ENCODE data around the gene PLD5.
"Not testable (repeated sequence)": the region's sequence is repeated elsewhere in the genome, so short reads cannot be mapped to it uniquely, and the experiment has no call there.

The PLD5 gene

DNA sequence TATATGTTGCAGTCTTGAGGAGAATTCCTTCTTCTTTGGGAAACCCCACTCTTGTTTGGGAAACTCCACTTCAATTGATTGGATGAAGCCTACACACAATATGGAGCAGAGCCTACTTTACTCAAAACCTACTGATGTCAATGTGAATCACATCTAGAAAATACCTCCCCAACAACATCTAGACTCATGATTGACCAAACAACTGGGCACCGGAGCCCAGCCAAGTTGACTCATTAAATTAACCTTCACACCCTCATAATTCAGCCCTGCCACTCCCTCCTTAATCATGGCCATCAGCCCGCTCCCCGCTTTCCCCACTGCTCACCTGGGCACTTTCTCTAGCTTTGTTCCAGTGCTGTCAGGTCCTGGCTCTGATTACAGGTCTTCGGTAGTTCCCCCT is 317.5 kb downstream of the PLD5 start:
- DNase-seq = no peak

DNA sequence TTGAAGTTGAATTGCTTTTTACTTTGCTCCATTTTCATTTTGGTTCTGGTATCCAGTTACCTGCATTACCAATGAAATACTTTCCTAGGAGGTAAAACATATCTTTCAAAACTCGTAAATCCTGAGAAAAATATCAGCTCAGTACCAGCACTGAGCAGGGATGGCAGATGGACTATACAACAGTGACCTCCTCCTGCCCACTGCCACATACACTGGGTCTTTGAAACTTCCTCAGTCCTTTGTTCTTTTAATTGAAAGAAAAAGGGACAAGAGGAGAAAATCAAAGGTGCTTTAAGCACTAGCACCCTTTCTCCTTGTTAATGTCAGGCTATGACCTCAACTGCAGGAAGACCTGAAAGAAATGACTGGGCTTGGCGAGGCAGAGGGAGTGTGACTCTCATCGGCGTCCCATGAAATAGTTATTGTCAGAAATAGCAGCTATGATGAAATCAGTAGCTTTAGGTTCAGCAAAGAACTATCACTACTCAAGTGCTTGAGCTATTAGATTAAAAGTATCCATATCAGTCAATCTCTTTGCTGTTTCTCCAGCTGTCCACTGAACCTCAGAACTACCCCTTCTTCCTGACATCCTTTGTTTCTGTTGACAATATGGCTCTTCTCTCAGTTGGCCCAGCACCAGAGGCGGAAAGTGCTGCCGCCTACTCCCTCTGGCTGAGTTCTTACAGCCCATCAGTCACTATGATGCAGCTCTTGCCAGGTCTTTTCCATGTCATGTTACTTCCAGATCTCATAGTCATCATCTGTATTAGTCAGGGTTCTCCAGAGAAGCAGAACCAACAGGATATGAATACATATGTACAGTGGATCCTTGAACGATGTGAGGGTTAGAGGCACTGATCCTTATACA is 318.6 kb downstream of the PLD5 start:
- DNase-seq = no peak

DNA sequence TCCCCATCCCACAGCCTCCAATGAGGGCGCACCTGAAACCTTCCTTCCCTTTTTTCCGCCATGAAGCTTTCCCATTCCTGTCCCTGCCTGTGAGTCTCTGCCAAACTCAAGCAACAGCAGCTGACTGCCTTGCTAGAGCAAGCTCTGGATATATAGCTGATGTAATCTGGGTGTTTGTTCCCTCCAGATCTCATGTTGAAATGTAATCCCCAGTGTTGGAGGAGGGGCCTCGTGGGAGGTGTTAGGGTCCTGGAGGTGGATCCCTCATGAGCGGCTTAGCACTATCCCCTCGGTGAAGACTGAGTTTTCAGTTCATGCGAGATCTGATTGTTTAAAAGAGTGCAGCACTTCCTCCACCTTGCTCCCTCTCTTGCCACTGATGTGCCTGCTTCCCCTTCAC is 321.2 kb downstream of the PLD5 start:
- no peak for DNase-seq

DNA sequence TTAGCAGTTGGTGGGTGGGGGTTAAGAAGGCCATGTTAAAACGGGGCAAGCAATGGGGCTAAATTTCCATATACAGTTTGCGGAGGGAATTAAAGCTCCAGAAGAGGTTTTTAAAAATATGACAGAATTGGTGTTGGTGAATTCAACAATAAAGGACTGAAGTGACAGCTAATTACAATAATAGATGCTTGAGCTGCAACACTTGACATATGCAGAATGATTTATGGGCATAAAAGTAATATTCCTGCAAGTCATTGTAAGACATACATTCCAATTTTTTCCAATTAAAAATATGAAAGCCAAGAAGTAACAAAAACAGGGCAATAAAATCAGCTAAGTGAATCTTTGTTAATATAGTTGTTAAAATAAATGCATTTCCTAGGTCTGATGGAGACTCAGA is 323.4 kb downstream of the PLD5 start:
- no peak for DNase-seq

DNA sequence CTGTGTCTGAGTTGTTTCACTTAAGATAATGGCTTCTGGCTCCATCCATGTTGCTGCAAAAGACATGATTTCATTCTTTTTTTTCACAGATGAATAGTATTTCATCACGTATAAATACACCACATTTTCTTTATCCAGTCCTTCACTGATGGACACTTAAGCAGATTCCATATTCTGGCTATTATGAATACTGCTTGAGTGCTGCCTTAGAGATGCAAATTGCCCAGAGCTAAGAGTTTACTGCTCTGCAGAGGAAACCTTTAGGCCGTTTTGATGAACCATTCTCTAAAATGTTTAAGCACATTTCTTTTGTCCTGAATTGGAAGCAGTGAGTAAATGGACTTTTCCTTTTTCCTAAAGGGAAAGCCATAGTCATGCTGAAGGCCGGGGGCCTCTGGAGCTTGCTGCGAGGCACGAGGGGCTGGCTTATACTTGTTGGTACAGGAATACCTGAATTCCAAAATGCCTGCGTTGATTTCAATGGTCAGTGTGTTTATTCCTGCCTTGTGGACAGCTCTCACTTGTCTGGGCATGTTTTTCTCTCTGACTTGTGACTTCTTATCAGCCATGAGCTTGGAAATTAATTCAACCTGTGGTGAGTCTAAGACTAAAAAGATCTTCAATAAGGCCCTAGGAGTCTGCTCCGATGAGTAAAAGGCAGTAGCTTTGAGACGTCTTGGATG is 324.6 kb downstream of the PLD5 start:
- no peak for DNase-seq

DNA sequence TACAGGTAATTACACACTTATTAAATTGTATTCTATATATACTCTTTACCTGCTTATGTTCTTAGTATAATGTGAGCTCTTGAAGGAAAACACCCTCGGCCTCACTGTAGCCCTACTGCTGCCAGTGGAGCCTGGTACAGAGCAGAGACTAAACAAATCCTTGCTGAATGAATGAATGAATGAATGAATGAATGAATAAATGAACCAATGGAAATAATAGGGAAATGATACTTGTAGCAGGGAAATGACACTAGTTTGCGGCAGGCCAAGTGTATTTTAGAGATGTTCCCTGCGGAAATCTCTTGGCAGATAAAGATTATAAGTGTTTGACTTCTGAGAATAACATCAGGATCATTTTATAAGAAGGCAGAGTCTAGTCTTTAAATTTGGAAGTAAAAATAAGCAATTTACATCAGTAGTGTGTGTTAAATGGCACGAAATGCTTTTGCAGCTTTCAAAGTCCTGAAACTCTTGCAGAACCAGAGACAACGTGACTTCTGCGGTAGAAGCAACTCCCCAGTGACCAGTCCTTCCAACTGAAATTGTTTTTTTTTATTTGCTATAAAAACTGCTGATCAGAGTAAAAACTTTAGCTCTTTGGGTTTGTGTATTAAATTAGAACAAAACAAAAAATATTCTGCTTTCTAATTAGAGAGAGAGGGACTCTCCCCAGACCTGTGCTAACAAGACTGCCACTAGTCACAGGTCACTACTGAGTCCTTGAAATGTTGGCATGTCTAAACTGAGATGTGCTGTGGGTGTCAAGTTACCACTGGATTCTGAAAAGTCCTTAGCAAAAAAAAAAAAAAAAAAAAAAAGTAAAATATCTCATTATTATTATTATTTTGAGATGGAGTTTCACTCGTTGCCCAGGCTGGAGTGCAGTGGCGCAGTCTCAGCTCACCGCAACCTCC is 326.3 kb downstream of the PLD5 start:
- DNase-seq = no peak

DNA sequence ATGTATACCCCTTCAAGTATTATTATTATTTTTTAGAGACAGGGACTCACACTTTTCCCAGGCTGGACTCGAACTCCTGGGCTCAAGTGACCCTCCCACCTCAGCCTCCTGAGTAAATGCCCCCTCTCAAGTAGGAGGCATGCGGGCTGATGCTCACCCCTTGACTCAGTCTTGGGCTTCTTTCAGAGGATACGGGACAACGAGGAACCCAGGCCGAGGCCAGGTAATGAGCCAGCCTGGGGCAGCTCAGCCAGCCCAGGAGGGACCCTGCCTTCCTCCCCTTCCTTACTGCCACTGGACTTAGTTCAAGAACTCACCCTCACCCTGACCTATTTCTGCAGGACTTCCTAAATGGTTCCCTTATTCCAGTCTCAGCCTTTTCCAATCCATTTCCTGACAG is 327.6 kb downstream of the PLD5 start:
- DNase-seq = no peak

DNA sequence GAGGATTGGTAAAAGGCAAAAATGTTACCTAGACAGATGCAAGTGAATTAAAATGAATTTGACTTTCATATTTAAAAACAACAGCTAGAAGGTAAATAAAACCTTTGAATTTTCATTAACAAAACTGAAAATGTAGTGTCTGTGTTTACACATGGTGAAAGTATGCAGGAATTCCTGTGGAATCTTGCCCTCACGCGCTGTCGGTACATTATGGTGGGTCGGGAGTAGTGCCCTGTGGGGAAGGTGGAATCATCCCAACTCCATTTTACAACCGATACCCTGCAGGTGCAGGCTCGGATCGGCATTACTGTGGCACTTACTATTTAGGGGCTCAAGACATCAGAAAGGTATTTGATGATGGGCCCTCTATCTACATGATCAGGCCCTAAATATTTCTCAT is 328.4 kb downstream of the PLD5 start:
- no peak for DNase-seq

DNA sequence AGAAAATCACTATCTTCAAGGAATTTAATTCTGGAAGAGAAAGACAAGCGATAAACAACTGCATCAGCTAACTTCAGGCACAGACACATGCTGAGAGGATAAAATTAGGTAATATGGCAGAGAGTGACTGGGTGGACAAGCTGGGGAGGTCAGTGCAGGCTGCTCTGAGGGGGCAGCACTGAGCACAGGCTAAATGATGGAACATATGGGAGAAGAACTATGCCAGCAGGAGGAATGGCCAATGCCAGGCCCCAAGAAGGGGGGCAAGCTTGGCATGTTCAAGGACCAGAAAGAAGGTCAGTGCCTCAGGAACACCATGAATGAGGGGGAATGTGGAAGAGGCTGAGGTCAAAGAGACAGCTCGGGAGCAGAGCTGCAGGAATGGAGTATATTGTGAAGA is 334.9 kb downstream of the PLD5 start:
- no peak for DNase-seq

DNA sequence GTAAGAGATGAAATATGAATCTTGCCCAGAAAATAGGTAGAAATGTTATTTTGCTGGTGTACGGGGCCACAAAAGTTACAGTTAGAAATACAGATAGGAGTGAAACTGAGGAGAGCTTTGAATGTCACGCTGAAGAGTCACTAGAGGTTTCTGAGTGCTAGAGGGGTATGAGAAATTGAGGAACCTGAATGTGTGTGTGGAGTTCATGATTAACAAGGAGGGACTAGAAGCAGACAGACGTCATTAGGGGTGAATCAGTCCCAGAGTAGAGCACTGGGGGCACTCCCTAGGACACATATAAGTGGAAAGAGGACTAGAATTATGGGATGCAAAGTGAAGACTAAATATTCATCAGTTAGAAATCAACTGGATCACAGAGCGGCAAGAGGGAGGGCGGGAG is 336.7 kb downstream of the PLD5 start:
- DNase-seq = no peak

DNA sequence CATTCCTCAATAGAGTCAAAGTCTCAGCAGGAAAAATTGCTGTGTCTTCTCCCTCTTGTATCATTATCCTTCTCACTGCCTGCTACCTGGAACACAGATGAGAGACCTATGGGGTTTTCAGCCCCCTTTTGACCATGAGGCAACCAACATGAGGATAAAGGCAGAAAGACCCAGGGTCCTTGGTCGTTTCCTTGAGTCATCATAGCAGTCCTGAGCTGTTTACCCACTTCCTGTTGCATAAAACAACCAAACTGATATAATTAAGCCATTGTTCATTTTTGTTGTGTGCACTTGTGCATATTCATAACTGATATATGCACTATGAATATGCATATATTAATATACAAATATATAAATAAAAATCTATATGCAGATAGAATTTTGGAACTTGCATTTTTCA is 337.3 kb downstream of the PLD5 start:
- no peak for DNase-seq

DNA sequence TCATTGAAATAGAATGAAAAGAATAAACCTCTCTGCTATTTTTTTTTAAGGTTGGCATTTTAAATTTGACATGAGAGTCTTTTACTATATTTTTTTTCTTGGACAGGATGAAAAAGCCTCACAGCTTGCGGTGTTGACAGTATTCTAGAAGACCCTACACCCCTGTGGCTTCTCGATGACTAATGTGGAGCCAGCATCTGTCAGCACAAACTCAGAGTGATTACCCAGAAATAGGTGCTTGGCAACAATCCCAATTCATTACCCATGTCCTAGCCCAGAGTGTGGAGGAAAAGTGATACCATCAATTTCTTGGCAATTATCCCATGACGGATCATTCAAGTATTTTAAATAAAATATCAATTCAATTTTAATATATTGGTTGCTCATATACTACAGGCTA is 338.8 kb downstream of the PLD5 start:
- no peak for DNase-seq

DNA sequence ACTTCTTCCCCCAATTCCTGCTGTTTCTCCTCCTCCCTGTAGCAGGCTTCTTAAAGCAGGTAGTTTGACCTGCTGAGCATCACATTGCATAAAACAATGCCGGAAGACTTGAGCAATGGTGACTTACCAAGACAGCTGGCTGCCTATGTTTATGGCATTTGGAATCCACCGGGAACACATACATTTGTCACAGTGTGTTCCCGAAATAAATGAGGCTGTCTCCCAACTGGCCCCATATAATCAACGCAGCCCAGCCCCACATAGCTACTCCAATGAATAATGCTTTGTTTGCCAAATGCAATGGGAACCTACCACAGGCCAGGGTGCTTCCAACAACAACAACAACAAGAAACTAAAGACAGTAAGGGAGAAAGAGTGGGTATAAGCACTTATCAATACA is 339.5 kb downstream of the PLD5 start:
- no peak for DNase-seq

DNA sequence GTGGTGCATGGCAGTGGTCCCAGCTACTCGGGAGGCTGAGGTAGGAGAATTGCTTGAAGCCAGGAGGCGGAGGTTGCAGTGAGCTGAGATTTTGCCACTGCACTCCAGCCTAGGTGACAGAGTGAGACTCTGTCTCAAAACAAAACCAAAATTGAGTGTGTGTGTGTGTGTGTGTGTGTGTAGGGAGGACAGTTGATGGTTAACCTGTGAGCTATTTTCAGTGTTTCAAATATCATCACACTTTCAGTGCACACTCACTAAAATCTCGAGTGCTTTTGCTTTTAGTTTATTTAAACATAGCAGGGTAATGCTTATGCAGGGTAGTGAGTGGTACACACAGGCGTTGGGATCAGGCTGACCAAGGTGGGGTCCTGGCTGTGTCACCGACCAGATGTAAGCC is 344.7 kb downstream of the PLD5 start:
- DNase-seq = not testable (repeated sequence)

DNA sequence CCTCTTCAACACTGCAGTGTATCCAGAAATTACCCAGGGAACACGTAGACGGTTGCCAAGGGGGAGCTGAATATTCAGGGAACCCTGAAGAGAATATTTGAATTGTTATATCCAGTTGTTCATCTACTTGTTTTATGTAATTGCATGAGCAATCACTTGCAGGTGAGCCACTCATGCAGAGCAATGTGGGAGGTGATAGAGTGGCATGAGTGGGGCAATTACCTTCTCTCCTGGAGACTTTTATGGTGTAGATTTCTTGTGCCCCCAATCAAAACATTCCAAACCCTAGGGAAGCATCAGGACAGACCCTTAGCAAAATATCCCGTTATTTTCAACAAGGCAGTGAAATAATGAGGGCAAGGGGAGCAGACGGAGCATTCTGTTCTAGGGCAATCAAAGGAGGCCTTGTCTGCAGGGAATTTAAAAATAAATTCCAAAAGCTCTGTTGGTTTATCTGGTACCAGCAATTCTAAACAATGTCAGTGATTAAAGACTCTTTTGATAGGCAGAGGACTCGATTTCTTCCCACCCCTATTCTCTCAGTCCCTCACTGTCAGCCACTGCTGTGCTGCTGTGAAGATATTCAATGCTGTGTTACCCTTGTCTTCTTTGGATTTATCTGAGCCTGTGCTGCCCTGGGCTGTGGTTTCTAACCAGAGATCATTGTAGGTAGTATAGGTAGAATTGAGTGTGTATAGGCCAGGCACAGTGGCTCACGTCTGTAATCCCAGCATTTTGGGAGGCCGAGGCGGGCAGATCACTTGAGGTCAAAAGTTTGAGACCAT is 345.4 kb downstream of the PLD5 start:
- no peak for DNase-seq

DNA sequence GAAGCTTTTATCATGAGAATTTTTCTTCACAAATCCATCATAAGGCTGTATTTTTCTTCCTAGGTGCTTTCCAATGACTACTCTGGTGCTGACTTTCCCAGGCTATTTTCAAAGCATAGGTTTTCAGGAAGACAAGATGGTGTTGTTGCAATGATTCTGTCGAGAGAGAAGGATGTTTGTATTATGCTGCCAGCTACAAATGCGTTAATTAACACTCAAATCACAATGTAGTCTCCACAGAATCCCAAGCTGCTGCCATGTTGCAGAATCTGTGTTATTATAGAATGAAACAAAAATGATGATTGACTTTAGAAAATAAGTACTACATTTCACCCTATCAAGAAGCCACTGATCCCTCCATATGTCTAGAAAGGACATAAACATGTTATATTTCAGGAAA is 346.1 kb downstream of the PLD5 start:
- DNase-seq = no peak

DNA sequence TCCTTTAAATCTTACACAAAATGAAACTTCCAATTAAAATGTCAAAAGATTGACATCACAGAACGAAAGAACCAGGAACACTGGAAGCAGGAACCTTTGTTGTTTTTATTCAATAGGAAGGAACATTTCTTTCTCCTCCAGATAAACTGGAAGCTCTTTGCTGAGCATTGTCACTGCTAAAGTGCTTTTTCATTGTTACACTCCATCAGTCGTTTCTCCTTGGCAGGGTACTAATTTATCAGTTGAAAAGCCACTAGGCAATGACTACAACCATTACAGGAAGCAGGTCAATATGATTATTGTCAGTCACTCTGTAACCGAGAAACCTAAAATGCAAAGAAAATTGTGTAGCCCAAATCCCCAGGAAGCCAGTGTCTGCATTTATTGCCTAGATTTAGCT is 362.4 kb downstream of the PLD5 start:
- no peak for DNase-seq

DNA sequence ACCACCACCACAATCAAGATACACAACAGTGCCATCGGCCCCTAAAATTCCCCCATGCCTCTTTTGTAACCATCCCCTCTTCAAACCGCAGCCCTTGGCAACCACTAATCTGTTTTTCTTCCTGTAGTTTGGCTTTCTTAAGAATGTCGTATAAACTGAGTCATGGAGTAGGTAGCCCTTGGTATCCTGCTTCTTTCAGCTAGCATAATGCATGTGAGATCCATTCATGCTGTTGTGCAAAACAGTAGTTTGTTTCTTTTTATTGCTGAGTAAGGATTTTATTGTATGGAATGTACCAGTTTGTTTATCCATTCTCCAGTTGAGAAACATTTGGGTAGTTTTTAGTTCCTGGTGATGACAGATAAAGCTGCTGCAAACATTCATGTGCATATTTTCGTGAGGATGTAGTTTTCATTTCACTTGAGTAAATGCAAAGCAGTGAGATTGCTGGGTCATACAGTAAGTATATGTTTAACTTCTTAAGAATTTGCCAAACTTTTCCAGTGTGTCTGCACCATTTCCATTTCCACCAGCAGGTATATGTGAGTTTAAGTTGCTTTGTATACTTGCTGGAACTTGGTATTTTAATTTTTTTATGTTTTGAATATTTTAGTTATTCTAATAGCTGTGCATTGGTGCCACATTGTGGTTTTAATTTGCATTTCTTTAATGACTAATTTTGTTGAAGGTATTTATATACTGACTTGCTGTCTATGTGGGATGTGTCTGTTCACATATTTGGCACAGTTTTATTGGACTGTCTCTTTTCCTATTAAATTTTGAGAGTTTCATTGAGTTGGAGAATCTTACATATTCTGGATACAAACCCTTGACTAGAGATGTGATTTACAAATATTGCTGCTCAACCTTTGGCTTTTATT is 377.2 kb downstream of the PLD5 start:
- DNase-seq = no peak

DNA sequence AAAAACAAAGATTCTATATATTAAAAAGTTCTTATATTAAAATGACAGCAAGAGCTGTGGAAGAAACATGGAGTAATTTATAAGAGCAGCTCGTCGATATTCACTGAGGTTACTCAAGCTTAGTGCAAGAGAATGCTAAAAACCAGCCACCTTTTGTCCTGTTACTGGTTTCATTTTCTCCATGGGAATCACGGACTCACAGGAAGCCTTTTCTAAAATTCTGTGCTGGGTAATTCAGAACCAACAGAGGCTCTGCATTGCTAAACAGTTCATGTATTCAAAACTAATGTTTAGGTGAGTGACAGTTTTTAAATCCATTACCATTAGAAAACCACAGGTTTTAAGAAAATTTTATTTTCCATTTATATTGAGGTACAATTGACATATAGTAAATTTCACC is 377.8 kb downstream of the PLD5 start:
- DNase-seq = no peak

DNA sequence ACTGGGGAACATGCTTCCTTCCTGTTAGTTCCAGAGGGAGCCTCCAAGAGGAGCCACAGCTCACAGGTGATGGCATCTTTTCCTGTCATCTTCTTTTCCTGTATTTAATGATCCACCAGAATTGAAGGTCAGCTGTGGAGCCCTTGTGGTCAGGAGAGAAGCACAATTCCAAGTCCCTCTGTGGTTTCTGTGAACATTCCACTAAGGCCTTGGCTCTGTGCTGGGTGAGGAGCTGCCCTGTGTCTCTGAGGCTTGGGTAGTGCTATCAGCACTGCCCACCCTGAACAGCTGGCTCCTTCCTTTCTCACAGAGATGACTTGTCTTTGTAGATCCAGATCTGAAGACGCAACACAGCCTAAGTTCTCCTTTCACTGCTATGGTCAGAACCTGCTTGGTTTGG is 383.7 kb downstream of the PLD5 start:
- no peak for DNase-seq

DNA sequence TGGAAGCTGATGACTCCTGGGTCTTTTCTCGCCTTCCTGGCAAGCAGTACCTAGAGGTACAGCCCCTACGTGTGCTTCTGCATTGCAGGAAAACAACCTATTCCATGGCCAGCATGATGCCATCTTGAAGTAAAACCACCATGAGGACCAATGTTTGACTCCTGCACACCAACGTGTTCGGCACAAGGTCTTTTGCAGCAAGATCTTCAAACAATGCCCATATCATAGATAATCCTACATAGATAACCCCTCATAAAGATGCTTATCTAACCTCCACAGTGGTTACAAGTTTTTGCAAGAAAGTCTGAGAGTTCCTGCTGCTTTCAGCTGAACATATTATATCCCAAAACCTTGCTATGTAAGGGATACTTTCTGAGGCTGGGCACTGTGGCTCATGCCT is 384.5 kb downstream of the PLD5 start:
- no peak for DNase-seq

DNA sequence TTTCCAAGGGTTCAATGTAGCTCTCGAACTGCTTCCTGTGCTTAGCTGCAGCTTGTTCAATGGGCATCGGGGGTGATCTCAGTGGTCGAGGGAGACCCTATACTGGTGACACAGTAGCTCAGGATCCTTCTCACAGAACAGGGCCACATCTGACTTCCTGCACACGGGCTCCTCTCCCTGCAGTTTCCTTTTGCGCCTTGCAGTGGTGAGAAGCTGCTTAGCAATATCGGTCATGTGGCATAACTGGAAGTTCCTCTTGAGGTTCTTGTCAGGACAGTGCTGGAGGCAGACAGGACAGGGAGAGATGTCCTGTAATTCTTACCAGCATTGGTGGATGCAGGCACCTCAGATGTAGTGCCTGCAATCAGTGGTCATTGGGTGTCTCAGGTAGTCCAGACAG is 385.1 kb downstream of the PLD5 start:
- no peak for DNase-seq
